DND-41 (cell line): ENCODE data around the gene CASD1.

Experiments used
- EZH2 ChIP-seq: IDR thresholded peaks from 3 replicates; pipeline ENCODE4 v1.6.1; 2012; ENCODE audit warnings: borderline replicate concordance, low read depth, mild to moderate bottlenecking, moderate library complexity, low read length, inconsistent platforms; ENCODE audit not compliant: severe bottlenecking
- TF ChIP-seq, protein P1 (sequence below): IDR thresholded peaks from 2 replicates; pipeline ENCODE4 v1.5.1; 2012; ENCODE audit warnings: borderline replicate concordance, low read length, moderate library complexity, mild to moderate bottlenecking; ENCODE audit not compliant: poor library complexity, severe bottlenecking; ENCODE audit errors: extremely low read depth

DNA sequence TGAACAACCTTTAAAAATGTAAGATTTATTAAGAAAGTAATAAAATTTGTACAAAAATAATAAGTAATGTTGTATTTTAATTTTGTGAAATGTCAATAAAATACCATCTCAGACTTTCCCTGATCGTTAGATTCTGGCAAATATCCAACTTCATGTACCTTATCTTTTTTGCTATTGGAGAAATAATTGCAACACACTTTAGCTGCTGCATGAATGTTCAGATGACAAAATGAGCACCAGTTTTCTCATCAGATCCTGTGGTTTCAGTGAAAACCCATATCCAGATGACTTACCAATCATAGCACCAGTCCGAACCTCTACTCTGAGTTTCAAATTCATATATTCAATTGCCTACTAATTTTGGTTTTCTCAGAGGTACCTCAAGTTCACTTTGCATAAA, 69.9 kb downstream of the CASD1 start:
- TF ChIP-seq, protein P1, sequence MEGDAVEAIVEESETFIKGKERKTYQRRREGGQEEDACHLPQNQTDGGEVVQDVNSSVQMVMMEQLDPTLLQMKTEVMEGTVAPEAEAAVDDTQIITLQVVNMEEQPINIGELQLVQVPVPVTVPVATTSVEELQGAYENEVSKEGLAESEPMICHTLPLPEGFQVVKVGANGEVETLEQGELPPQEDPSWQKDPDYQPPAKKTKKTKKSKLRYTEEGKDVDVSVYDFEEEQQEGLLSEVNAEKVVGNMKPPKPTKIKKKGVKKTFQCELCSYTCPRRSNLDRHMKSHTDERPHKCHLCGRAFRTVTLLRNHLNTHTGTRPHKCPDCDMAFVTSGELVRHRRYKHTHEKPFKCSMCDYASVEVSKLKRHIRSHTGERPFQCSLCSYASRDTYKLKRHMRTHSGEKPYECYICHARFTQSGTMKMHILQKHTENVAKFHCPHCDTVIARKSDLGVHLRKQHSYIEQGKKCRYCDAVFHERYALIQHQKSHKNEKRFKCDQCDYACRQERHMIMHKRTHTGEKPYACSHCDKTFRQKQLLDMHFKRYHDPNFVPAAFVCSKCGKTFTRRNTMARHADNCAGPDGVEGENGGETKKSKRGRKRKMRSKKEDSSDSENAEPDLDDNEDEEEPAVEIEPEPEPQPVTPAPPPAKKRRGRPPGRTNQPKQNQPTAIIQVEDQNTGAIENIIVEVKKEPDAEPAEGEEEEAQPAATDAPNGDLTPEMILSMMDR: no peak
- no peak for TF ChIP-seq EZH2
